ACHN (cell line): ENCODE results near the gene NFILZ.
A peak's percentile ranks its signal among the peaks of the same experiment; 100 is the strongest.
"Not testable (repeated sequence)": the region's sequence is repeated elsewhere in the genome, so short reads cannot be mapped to it uniquely, and the experiment has no call there.

Experiments
- DNase-seq: peaks from one replicate; pipeline ENCODE4 v3.0.0-alpha.2; 2015
- in situ Hi-C: cut with HindIII; loops from 2 replicates; pipeline ENCODE4 v1.10.0; 2017; ENCODE audit warnings: low sequenced_read_pairs, low pct_ligation_motif_present, low pct_unique_long_range_greater_than_20kb

Gene NFILZ

DNA sequence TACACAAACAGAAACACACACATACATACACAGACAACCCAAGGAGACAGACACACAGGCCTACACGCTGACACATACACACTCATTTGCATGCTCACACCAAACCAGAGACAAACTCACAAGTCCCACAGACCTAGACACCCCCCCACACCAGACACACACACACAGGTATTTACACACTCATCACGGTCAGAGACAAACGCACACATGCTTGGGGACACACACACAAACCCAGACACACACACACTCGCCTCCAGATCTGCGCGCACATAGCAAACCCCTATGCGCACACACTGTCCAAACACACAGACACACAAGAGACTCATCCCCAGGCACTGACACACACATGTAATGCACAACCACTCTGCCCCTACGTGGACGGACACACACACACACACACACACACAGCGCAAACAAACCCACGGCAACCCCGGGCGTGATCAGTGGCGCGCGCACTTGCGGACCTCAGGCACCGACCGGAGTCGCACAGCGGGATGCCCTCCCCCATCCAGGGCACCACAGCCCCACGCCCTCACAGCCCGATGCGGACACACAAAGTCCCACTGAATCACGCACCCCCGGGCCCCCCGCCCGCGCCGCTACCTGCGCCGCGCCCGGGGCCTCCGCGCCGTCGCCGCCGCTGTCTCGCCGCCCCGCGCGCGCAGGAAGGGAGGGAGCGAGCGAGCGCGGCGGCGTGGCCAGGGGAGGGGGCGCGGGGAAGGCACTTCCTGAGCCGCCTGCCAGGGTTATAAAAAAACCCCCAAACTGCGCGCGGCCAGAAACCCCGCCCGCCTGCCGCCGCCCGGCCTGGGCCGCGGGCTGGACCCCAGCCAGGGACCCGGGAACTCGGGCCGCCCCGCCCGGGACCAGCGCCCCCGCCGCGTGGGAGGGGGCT is 20.1 kb upstream of the NFILZ start, which contains the start of gene ADAMTS10:
TSS of gene ADAMTS10 (minus strand) at position 675 of the 895 bp plus-strand sequence. CDS start 5,005 bp downstream, outside the sequence.
- no peak for DNase-seq
- in situ Hi-C loops: no loop called here

DNA sequence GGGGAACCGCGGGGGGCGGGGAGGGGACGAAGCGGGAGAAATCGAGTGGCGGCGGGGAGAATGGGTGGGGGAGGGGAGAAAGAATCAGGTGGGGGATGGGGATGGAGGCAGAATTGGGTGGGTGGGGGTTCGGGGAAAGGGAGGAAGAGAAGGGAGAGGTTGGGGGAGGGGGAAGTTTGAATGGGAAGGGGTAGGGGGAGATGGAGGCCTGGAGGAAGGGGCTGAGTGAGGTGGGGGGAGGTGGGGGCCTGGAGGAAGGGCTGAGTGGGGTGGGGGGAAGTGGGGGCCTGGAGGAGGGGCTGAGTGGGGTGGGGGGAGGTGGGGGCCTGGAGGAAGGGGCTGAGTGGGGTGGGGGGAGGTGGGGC is 19.5 kb upstream of the NFILZ start:
- in situ Hi-C loops: no loop called here
- no peak for DNase-seq

DNA sequence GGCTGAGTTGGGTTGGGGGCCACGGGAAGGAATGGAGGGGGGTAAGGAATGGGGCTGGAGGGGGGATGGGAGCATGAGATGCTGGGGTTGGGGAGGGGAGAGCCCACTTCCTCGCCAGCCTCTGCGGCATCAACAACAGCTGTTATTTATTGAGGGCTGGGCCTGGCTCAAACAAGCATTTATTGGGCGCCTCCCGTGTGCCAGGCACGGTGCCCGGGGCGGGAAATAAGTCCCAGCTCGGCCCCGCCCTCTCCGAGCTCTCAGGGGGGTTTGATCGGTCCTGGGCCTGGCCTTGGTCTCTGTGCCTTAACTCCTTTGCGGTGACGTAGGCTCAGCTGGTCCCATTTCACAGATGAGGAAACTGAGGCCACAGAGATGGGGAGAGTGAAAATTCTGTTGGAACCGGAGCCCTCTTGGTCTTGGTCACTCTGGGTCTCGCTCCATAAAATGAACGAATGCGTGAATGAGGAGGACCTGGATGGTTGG is 19.0 kb upstream of the NFILZ start:
- in situ Hi-C loops: no loop called here
- DNase-seq: no peak

DNA sequence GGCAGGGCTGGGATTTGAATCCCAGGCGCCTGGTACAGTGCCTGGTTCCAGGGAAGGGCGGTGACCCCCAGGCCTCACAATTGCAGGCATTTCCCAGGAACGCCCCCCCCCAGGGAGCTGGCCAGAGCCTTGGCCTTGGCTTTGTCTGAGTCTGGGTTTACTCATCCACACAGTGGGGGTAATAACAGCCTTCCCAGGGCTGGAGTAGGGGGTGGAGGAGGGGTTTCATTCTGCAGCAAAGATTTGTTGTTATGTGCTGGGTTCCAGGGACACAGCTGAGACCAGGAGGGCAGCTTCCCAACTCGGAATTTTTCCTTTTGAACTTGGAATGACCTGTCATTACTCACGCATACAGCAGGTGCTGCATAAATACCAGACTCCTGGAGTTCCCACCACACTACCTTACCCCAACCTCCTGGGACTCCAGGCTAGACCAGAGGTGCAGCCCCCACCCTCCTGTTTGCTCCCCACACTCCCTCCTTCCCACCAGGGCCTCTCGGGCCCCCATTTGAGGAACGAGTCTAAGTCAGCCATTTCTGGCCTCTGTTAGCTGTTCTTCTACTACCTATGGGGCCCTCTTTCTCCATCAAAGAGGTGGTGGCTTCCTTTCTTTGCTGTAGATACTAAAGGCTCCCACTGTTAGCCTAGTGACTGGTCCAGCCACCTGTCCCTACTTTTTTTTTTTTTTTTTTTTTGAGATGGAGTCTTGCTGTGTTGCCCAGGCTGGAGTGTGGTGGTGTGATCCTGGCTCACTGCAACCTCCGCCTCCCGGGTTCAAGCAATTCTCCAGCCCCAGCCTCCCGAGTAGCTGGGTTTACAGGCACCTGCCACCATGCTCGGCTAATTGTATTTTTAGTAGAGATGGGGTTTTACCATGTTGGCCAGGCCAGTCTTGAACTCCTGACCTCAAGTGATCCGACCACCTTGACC is 18.3 kb upstream of the NFILZ start:
- DNase-seq: no peak
- in situ Hi-C loops: no loop called here

DNA sequence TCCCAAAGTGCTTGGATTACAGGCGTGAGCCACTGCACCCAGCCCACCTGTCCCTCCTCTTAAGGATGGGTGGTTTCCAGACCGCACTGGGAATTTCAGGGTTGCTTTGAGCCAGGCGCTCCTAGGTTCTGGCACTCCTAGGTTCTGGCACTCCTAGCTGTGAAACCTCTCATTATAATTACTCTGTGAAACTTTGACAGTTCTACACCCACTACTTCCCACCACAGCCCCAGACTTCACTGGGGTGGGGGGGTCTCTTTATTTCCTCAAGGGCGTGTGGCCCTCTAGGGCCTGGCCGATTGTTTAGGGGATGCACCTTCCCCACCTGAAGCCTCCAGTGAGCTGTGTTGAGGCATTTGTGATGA is 17.6 kb upstream of the NFILZ start:
- no peak for DNase-seq
- in situ Hi-C loops: no loop called here

DNA sequence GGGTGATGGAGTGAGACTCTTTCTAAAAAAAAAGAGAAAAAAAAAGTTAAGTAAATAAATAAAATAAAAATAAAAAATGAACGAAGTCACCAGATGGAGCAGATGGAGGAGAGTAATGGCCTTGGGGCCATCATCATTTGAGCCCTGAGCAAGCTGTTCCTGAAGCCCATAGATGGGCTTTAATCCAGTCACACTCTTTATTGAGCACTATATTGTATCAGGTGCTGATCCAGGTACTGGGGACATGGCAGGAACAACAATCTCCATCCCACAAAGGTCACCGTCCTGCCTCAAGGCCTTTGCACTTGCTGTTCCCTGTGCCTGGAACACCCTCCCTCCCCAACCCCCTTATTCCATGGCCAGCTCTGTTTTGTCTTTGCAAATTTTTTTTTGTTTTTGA is 16.0 kb upstream of the NFILZ start:
- in situ Hi-C loops: no loop called here
- DNase-seq: no peak

DNA sequence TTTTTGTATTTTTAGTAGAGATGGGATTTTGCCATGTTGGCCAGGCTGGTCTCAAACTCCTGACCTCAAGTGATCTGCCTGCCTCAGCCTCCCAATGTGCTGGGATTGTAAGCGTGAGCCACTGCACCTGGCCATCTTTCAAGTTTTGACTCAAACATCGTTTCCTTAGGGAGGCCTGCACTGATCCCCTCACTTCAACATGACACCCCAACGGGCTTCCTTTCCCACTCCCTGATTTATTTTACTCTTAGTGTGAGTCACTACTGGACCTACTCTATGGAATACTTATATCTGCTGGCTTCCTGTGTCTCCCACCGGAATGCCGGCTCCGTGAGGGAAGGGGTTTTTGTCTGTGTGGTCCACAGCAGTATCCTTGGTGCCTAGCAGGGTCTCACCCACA is 15.4 kb upstream of the NFILZ start:
- in situ Hi-C loops: no loop called here

DNA sequence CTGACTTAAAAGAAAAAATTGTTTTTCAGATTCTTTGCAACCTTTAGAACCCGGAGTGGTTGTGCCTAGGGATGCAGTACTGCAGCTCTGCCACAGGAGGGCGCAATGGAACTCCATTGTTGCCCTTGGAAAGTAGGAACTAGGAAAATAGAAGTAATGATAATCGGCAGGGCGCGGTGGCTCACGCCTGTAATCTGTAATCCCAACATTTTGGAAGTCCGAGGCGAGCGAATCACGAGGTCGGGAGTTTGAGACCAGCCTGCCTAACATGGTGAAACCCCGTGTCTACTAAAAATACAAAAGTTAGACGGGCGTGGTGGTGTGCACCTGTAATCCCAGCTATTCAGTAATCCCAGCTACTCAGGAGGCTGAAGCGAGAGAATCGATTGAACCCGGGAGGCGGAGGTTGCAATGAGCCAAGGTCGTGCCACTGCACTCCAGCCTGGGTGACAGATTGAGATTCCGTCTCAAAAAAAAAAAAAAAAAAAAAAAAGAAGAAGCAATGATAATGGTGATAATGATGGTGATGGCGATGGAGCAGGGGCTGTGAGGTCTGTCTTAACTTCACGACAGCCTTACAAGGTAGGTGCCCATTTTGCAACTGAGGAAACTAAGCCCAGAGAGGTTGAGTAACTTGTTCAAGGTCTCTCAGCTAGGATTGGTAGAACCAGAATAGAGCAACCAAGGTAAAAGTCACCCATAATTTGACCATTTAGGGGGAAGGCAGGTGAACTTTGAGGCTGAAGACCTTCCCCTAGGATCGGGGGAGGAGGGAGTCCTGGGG is 14.4 kb upstream of the NFILZ start:
- DNase-seq: peak; percentile 30
- in situ Hi-C loops: no loop called here

More for the DNA sequence above, 15.4 kb upstream of the NFILZ start:
- no peak for DNase-seq

DNA sequence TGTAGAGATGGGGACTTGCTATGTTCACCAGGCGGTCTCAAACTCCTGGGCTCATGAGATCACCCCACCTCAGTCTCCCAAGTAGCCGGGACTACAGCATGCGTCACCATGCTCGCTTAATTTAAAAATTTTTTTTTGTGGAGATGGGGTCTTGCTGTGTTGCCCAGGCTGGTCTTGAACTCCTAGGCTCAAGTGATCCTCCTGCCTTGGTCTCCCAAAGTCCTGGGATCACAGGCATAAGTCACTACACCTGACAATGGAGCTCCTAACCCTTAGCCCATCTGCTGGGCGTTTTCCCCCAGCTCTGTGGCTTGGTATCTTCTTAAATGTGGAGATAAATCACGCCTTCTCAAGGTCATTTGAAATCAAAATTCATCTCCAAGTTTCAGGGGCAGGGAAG is 13.6 kb upstream of the NFILZ start:
- DNase-seq: no peak
- in situ Hi-C loops: no loop called here

DNA sequence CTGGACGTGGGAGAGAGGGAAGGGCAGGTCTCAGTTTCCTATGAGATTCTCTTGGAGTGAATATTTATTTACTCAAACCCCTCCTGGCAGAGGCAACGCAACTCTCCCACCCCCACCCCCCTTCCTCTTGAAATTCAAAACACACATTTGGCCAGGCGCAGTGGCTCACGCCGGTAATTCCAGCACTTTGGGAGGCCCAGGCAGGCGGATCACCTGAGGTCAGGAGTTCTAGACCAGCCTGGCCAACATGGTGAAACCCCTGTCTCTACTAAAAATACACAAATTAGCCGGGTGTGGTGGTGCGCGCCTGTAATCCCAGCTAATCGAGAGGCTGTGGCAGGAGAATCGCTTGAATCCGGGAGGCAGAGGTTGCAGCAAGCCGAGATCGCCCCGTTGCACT is 13.1 kb upstream of the NFILZ start:
- DNase-seq, in situ Hi-C loops: not testable (repeated sequence)

DNA sequence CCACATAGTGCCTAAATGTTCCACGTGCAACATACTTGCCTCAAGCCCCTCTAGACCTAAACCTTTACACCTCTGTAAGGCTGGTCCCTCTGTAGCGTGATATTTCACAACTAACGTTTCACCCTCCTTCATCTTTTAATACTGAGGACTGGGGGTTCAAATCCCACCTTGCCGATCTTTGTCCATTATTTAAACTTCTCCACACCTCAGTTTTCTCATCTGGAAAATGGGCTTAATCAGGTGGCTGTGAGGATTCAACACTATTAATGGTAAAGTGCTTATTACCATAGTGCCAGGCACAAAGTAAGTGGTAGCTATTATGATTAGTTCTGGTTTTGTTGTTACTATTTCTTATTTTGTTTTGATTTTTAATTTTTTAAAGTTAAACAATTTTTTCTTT is 12.4 kb upstream of the NFILZ start:
- in situ Hi-C loops: no loop called here
- DNase-seq: no peak

DNA sequence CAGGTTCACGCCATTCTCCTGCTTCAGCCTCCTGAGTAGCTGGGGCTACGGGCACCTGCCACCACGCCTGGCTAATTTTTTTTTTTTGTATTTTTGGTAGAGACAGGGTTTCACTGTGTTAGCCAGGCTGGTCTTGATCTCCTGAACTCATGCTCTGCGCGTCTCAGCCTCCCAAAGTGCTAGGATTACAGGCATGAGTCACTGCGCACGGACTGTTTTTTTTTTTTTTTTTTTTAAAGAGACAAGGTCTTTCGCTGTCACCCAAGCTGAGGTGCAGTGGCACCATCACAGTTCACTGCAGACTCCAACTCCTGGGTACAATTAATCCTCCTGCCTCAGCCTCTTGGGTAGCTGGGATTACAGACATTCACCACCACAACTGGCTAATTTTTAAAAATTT is 11.7 kb upstream of the NFILZ start:
- in situ Hi-C loops: no loop called here
- no peak for DNase-seq

DNA sequence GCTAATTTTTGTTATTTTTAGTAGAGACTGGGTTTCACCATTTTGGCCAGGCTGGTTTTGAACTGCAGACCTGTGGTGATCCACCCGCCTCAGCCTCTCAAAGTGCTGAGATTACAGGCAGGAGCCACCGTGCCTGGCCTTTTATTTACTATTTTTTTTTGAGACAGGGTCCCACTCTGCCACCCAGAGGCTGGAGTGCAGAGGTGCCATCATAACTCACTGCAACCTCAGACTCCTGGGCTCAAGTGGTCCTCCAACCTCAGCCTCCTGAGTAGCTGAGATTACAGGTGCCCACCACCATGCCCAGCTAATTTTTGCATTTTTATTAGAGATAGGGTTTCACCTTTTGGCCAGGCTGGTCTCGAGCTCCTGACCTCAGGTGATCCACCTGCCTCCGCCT is 7.5 kb upstream of the NFILZ start:
- DNase-seq, in situ Hi-C loops: not testable (repeated sequence)

DNA sequence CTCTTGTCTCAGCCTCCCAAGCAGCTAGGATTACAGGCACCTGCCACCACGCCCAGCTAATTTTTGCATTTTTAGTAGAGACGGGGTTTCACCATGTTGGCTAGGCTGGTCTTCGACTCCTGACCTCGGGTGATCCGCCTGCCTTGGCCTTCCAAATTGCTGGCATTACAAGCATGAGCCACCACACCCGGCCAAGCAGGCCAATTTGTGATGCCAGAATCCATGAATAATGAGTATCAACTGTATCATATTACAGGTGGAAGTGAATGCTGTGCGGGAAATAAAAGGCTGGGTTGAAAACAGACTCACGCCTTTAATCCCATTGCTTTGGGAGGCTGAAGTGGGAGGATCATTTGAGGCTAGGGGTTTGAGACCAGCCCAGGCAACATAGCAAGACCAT is 3.6 kb upstream of the NFILZ start:
- in situ Hi-C loops: no loop called here
- DNase-seq: no peak

DNA sequence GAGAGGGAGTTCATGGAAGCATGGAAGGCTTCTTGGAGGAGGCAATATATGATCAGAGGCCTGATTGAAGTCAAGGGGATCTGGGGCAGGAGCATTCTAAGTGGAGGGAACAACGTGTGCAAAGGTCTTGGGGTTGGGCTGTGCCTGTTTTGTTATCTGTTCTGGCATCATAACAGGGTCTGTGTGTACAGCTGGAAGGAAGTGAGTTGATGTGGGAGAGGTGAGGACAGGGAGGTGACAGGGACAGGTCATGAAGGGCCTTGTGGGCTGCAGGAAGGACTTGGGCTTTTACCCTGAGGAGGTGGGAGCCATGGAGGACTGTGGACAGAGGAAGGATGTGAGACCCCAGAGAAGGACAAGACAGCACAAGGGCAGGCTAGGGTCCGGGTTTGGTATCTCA is 1.2 kb upstream of the NFILZ start:
- in situ Hi-C loops: no loop called here
- no peak for DNase-seq

DNA sequence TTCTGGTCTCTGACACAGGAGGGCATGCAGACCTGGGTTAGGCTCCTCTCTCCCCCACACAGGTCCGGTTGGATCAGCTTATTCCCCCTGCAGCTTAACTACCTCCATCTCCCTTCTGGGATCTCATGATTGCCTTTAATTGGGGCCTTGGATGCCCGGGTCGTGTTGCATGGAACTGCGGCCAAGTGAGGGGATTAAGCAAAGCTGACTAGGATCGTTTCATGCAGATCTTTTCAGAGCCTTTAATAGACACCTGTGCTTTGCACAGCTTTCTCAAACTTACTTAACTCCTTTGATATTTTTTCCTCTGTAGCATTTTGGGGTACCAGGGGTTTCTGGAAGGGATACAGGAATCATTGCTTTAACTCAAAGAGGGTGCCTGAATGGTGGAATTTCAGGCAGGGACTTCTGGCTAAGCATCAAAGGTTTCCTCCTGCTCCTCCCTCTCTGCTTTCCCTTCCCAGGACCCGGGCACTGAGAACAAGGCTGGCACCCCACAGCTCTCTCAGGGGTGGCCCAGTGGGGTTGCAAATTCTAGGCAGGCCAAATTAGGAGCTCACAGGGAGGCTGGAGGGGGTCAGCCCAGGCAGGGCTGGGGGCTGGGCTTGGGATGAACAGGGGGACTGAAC is 477 bp downstream of the NFILZ start:
- in situ Hi-C loops: no loop called here
- no peak for DNase-seq

DNA sequence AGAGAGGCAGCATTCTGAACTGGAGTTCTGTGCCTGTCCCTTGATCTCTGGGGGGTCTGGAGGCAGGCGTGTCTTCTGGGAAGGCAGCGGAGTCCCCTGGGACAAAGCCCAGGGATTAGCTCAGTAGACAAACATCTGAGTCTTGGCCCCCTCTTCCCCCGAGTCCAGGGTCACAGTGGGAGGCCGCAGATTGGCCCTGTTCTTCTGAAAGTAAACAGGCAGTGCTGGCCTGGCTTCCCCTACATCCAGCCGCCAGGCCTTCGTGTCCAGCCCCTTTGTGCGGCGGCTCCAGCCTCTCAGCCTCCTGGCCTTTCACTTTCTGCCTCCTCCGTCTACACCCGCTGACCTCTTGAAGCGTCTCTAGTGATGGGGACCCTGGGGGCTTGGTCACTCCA is 989 bp downstream of the NFILZ start:
- DNase-seq: no peak
- in situ Hi-C loops: no loop called here

DNA sequence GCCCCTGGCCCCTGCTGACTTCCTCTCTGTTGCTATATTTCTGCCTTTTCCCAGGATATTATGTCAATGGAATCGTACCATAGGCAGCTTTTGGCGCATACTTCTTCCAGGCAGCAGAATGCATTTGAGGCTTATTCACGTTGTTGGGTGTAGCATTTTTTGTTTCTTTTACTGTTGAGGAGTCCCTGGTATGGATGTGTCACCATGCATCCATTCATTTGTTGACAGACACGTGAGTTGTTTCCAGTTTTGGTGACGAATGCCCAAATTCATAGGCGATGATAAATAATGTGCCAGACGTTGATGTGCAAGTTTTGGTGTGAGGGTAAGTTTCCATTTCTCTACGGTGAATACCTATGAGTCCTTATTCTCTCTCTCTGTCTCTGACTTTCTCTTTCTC is 5.0 kb downstream of the NFILZ start:
- in situ Hi-C loops: no loop called here
- DNase-seq: no peak
